Endothelial cell of hepatic sinusoid (primary cell): Measurements from ENCODE around the gene CDX2.
"Not testable (repeated sequence)": the region's sequence is repeated elsewhere in the genome, so short reads cannot be mapped to it uniquely, and the experiment has no call there.

Experiments
- in situ Hi-C: cut with HindIII; loops from 2 replicates; pipeline ENCODE4 v1.10.0; 2017; ENCODE audit warnings: low sequenced_read_pairs

Gene CDX2

GRCh38 chr13:27965740-27966640, 3.1 kb downstream of the CDX2 start:
- in situ Hi-C loops, result no loop called here

- in situ Hi-C loops, result no loop called here
Observed at GRCh38 chr13:27965343-27965739, 3.8 kb downstream of the CDX2 start.

- in situ Hi-C loops, result no loop called here
Observed at GRCh38 chr13:27964741-27965323, 4.3 kb downstream of the CDX2 start.

GRCh38 chr13:27964206-27964605, 4.9 kb downstream of the CDX2 start:
- in situ Hi-C loops, result not testable (repeated sequence)

GRCh38 chr13:27963491-27963890, 5.6 kb downstream of the CDX2 start:
- in situ Hi-C loops, result no loop called here

- in situ Hi-C loops, result no loop called here
Observed at GRCh38 chr13:27962982-27963381, 6.1 kb downstream of the CDX2 start.

- in situ Hi-C loops, result no loop called here
Observed at GRCh38 chr13:27962128-27962841, 6.8 kb downstream of the CDX2 start.

- in situ Hi-C loops, result no loop called here
Observed at GRCh38 chr13:27961227-27962085, 7.7 kb downstream of the CDX2 start.

GRCh38 chr13:27960362-27961226, 8.5 kb downstream of the CDX2 start:
- in situ Hi-C loops, result no loop called here

- in situ Hi-C loops, result no loop called here
Observed at GRCh38 chr13:27959976-27960361, 9.1 kb downstream of the CDX2 start.

GRCh38 chr13:27956576-27957300, 12.4 kb downstream of the CDX2 start:
- in situ Hi-C loops, result no loop called here

GRCh38 chr13:27955014-27955591, 14.0 kb downstream of the CDX2 start:
- in situ Hi-C loops, result no loop called here

GRCh38 chr13:27954406-27954851, 14.7 kb downstream of the CDX2 start:
- in situ Hi-C loops, result loop anchor here (5.0 kb wide), 2 partner anchors 78 to 127 kb away; no protein-coding TSS in a partner anchor

GRCh38 chr13:27953676-27954405, 15.3 kb downstream of the CDX2 start:
- in situ Hi-C loops, result loop anchor here (5.0 kb wide), 2 partner anchors 78 to 127 kb away; no protein-coding TSS in a partner anchor

GRCh38 chr13:27952876-27953675, 16.0 kb downstream of the CDX2 start:
- in situ Hi-C loops, result loop anchor here (5.0 kb wide), 2 partner anchors 79 to 126 kb away; no protein-coding TSS in a partner anchor

- in situ Hi-C loops, result no loop called here
Observed at GRCh38 chr13:27942972-27943371, 26.1 kb downstream of the CDX2 start.
